CD4-positive, alpha-beta T cell treated with Interleukin-15 for 1 hour (primary cell): ENCODE measurements around the gene CYCS.
"Not testable (repeated sequence)": the region's sequence is repeated elsewhere in the genome, so short reads cannot be mapped to it uniquely, and the experiment has no call there.

Experiments
- DNase-seq: peaks from one replicate; pipeline ENCODE4 v3.0.0-alpha.2; 2020

Gene CYCS

GRCh38 chr7:25117226-25118047 is 7.6 kb downstream of the CYCS start:
- no peak for DNase-seq

DNA sequence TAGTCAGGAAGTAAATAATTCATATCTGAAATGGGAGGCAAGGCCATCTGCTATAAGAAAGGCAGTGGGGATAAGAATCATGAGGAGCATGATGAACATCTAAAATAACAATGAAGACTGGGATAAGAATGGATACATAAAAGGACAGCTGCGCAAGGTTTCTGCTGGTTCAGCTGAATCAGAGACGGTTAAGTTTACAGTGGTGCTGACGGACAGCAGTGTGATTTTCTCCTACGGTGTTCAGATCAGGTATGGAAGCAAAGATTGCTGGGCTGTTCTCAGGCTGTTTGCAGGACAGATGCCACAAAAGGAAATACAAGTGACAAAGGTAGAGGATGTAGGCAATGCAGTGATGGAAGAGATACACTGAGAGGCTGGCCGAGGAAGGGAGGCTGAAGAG is 8.4 kb downstream of the CYCS start:
- no peak for DNase-seq

- not testable (repeated sequence) for DNase-seq
Measured at GRCh38 chr7:25110514-25110913, 14.5 kb downstream of the CYCS start.

GRCh38 chr7:25109276-25109675 is 15.8 kb downstream of the CYCS start:
- no peak for DNase-seq

GRCh38 chr7:25105911-25106310 is 19.1 kb downstream of the CYCS start:
- no peak for DNase-seq

- DNase-seq, result no peak
Measured at GRCh38 chr7:25103773-25104172, 21.3 kb downstream of the CYCS start.

DNA sequence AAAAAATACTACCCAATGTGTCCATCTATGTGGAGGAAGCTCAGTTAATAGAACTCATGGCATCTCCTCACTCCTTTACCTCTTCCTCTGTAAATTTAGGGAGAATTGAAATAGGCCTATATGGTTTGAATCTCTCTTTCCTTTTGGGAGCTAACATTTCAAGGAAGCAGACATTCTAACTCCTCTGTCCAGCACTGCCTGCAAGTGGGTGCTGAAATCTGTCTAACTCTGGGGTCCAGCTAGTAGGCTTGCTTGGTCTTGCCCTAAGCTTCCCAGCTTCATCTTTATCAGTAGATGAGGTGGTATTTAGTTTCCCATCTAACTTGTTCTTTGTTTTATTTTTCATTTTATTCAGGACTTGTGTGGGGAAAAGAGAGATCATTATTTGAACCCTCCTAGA is 23.2 kb downstream of the CYCS start:
- no peak for DNase-seq

- DNase-seq, result peak; percentile 63
Measured at GRCh38 chr7:25098096-25099046, 26.7 kb downstream of the CYCS start.

- DNase-seq, result no peak
Measured at GRCh38 chr7:25095516-25096345, 29.3 kb downstream of the CYCS start.

GRCh38 chr7:25093268-25093826 is 31.7 kb downstream of the CYCS start:
- DNase-seq, result peak; percentile 62

GRCh38 chr7:25091779-25092178 is 33.3 kb downstream of the CYCS start:
- no peak for DNase-seq

DNA sequence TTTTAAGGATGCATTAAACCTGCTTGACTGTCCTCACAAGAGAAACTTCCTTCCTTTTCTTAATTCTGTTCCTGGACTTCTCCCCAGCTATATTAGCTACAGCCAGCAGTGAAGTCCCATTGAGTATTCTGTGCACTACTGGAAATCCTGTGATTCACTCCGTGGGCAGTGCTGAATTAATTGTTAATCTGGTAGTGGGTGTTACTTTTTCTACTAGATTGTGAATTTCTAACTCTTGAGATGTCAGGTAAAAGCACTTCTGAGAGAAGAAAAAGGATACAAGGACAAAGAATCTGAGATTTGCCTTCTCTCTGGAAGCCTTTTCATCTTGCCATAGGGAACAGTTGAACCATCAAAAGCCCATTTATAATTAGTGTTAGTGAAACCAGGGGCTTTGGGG is 33.9 kb downstream of the CYCS start:
- DNase-seq, result no peak

DNA sequence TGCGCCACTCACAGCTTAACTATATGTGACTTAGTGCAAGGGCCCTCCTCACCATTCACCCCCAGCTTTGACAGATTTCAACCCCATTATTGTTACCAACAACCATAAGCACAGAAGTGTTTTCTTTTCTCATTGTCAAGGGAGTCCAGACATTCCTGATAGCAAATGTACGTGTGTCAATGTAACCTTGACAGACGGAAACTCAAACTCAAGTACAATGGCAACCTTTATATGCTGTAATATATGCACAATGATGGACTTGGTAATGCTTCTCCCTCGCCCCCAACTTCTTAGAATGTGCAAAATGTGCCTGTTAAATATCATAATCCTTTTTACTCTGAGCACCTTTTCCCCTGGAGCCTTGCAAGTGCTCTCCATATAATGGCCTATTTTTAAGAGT is 34.7 kb downstream of the CYCS start:
- DNase-seq, result no peak

GRCh38 chr7:25087855-25088254 is 37.2 kb downstream of the CYCS start:
- no peak for DNase-seq

GRCh38 chr7:25084821-25085220 is 40.2 kb downstream of the CYCS start:
- DNase-seq, result no peak

GRCh38 chr7:25083201-25083600 is 41.9 kb downstream of the CYCS start:
- no peak for DNase-seq

- not testable (repeated sequence) for DNase-seq
Measured at GRCh38 chr7:25082041-25082440, 43.0 kb downstream of the CYCS start.

DNA sequence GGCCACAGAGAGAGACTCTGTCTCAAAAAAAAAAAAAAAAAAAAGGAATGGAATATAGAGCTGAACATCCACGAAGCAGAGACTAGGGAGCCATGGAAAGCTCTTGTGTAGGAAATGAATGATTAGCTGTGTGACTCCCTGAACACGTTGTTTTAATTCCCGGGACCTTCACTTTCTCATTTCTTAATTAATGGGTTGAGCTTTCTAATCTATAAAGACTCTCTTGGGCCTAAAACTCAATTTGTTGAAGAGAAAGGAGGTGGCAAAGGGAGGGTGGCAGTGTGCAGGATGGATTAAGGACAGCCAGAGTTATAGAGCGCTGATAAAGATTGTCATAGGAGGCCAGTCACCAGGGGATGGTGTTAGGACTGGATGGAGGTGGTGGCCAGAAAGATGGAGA is 48.0 kb downstream of the CYCS start:
- DNase-seq, result no peak

DNA sequence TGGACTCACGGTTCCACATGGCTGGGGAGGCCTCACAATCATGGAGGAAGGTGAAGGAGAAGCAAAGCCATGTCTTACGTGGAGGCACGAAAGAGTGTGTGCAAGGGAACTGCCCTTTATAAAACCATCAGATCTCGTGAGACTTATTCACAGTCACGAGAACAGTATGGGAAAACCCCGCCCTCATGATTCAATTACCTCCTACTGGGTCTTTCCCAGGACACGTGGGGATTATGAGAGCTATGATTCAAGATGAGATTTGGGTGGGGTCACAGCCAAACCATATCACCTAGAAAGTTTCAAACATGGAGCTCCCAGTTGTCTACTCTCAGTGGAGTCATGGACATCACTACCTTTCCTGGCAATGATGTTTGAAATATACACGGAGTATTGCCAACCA is 49.6 kb downstream of the CYCS start:
- DNase-seq, result no peak

DNA sequence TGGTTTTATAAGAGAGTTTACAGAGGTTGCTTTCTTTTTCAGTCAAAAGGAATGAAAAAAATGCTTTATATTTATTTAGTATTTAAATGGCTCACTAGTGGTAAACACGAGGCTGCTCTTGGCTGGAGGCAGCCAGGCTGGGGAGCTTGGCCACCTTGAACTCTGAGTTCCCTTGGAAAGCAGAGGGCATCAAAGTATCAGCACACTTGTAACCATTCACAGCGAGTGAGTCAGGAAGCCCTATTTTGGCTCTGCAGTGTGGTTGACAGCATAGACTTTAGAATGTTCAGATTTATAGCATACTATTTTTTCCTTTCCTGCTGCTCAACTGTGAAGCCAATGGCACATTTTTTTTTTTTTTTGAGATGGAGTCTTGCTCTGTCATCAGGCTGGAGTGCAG is 51.6 kb downstream of the CYCS start:
- DNase-seq, result no peak
